ENCODE data around the gene SRD5A1. TPM values are rescaled to one million over a fixed set of nuclear protein-coding genes. Genes with fewer than 3 reads are reported as not detected.

SRD5A1 gene
- total RNA-seq, 1 experiment from 2014 or later, result 24.7 TPM

- ATAC-seq (no peak), DNase-seq (ENCODE audit: low read depth, low spot score) (no peak)
- CTCF ChIA-PET, result no interaction called here
- Histone ChIP-seq H3K9me2 (ENCODE audit: insufficient read depth) (no peaks in the 10 kb centered on the region), H3K79me2 (ENCODE audit: insufficient read depth, low read length) (peaks cover 43% of the 10 kb centered on the region), H3K9me3 (ENCODE audit: control insufficient read depth in 1 of 2, insufficient read depth in 1 of 2, low read depth in 1 of 2, low read length in 2 of 2) (no peaks in the 10 kb centered on the region), H3K27me3 (ENCODE audit: insufficient read depth, low read length) (no peaks in the 10 kb centered on the region), H3K27ac (ENCODE audit: low read depth, low read length) (no peak overlapping the region), H3K4me3 (replicated peaks in 1 of 2; ENCODE audit: low read depth in 1 of 2, low read length in 2 of 2) (no peak overlapping the region), H2AFZ (ENCODE audit: low read depth, low read length, poor library complexity, severe bottlenecking) (no peak overlapping the region), H4K20me1 (ENCODE audit: insufficient read depth) (peaks cover 8% of the 10 kb centered on the region; the same call in 1 of the 2 replicates), H3K4me1 (ENCODE audit: control insufficient read depth in 1 of 2, insufficient read depth in 2 of 2, low read length in 2 of 2) (no peaks in the 10 kb centered on the region), H3K9ac (ENCODE audit: low read length) (no peak overlapping the region), H3K36me3 (ENCODE audit: control insufficient read depth in 1 of 2, insufficient read depth in 2 of 2, low read length in 2 of 2) (peaks cover 78% of the 10 kb centered on the region in 2 experiments), H3K4me2 (ENCODE audit: low read length) (no peak overlapping the region)
- intact Hi-C loops (cut with micrococcal nuclease), result no loop called here
- POLR2A ChIA-PET, result no interaction called here
- TF ChIP-seq POLR2AphosphoS5 (IDR thresholded peaks at IDR 0.05; ENCODE audit: low read depth, low read length) (no peak), YY1 (IDR thresholded peaks at IDR 0.05; ENCODE audit: extremely low read depth, insufficient replicate concordance, low read depth, low read length) (no peak), EZH2phosphoT487 (IDR thresholded peaks at IDR 0.05; ENCODE audit: borderline replicate concordance) (no peak), CEBPB (IDR thresholded peaks at IDR 0.05; ENCODE audit: low read depth) (no peak)
- TF ChIP-seq, protein P1, sequence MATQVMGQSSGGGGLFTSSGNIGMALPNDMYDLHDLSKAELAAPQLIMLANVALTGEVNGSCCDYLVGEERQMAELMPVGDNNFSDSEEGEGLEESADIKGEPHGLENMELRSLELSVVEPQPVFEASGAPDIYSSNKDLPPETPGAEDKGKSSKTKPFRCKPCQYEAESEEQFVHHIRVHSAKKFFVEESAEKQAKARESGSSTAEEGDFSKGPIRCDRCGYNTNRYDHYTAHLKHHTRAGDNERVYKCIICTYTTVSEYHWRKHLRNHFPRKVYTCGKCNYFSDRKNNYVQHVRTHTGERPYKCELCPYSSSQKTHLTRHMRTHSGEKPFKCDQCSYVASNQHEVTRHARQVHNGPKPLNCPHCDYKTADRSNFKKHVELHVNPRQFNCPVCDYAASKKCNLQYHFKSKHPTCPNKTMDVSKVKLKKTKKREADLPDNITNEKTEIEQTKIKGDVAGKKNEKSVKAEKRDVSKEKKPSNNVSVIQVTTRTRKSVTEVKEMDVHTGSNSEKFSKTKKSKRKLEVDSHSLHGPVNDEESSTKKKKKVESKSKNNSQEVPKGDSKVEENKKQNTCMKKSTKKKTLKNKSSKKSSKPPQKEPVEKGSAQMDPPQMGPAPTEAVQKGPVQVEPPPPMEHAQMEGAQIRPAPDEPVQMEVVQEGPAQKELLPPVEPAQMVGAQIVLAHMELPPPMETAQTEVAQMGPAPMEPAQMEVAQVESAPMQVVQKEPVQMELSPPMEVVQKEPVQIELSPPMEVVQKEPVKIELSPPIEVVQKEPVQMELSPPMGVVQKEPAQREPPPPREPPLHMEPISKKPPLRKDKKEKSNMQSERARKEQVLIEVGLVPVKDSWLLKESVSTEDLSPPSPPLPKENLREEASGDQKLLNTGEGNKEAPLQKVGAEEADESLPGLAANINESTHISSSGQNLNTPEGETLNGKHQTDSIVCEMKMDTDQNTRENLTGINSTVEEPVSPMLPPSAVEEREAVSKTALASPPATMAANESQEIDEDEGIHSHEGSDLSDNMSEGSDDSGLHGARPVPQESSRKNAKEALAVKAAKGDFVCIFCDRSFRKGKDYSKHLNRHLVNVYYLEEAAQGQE (IDR thresholded peaks at IDR 0.05; ENCODE audit: low read depth), result no peak
- RAD21 ChIA-PET (ENCODE audit: low non-redundant PET in 1 of 2, low total read pairs in 2 of 2, uncharacterized antibody in 2 of 2, unreplicated experiment in 2 of 2), result no interaction called here
- no TSS peak for BruUV-seq (replicated peaks)
These were observed 29.6 kb upstream of the SRD5A1 start for GRCh38 chr5:6603643-6604042.

DNA sequence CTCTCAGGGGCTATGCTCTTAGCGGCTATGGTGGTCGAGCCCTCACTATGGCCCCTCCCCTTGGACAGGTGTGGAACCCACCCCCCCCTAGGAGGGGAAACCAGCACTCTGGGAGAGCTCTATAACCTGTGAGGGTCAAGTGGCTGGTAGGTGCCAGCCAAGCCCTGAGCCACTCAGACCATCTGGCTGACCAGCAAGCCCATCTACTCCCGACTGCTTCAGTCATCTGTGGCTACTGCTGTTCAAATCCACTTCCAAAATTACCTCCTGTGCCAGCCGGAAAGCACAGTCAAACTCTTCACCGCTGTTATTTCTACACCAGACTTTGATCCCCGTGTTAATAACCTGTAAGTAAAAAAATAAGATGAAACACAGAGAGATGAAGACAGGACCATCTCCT is 28.9 kb upstream of the SRD5A1 start:
- Histone ChIP-seq H3K9ac (ENCODE audit: low read length) (no peak overlapping the region), H2AFZ (ENCODE audit: low read depth, low read length, poor library complexity, severe bottlenecking) (no peak overlapping the region), H3K36me3 (ENCODE audit: control insufficient read depth in 1 of 2, insufficient read depth in 2 of 2, low read length in 2 of 2) (peaks cover 79% of the 10 kb centered on the region in 2 experiments), H3K9me3 (ENCODE audit: control insufficient read depth in 1 of 2, insufficient read depth in 1 of 2, low read depth in 1 of 2, low read length in 2 of 2) (no peaks in the 10 kb centered on the region), H3K9me2 (ENCODE audit: insufficient read depth) (no peaks in the 10 kb centered on the region), H4K20me1 (ENCODE audit: insufficient read depth) (peaks cover 8% of the 10 kb centered on the region; the same call in 1 of the 2 replicates), H3K4me1 (ENCODE audit: control insufficient read depth in 1 of 2, insufficient read depth in 2 of 2, low read length in 2 of 2) (no peaks in the 10 kb centered on the region), H3K79me2 (ENCODE audit: insufficient read depth, low read length) (peaks cover 50% of the 10 kb centered on the region), H3K27me3 (ENCODE audit: insufficient read depth, low read length) (no peaks in the 10 kb centered on the region), H3K4me3 (replicated peaks in 1 of 2; ENCODE audit: low read depth in 1 of 2, low read length in 2 of 2) (no peak overlapping the region), H3K27ac (ENCODE audit: low read depth, low read length) (no peak overlapping the region), H3K4me2 (ENCODE audit: low read length) (no peak overlapping the region)
- ATAC-seq (no peak), DNase-seq (ENCODE audit: low read depth, low spot score) (no peak)
- RAD21 ChIA-PET (ENCODE audit: low non-redundant PET in 1 of 2, low total read pairs in 2 of 2, uncharacterized antibody in 2 of 2, unreplicated experiment in 2 of 2), result no interaction called here
- intact Hi-C loops (cut with micrococcal nuclease), result no loop called here
- BruUV-seq (replicated peaks), result no TSS peak
- POLR2A ChIA-PET, result no interaction called here
- CTCF ChIA-PET, result no interaction called here
- TF ChIP-seq TCF7L2 (IDR thresholded peaks at IDR 0.05; ENCODE audit: borderline replicate concordance, extremely low read depth, insufficient read depth, insufficient read length) (no peak), EZH2 (IDR thresholded peaks at IDR 0.05) (no peak), YY1 (IDR thresholded peaks at IDR 0.05; ENCODE audit: extremely low read depth, insufficient replicate concordance, low read depth, low read length) (no peak), SRF (IDR thresholded peaks at IDR 0.05; ENCODE audit: low read depth) (no peak), RAD21 (IDR thresholded peaks at IDR 0.05; ENCODE audit: low read depth) (no peak), EGR1 (IDR thresholded peaks at IDR 0.05; ENCODE audit: low read depth) (no peak), POLR2A (IDR thresholded peaks at IDR 0.05; ENCODE audit: borderline replicate concordance, extremely low read depth, insufficient read depth, insufficient read length) (no peak), SP1 (IDR thresholded peaks at IDR 0.05; ENCODE audit: low read depth) (no peak), ATF3 (IDR thresholded peaks at IDR 0.05) (no peak), ELF1 (IDR thresholded peaks at IDR 0.05; ENCODE audit: borderline replicate concordance, low read depth) (no peak), CBX3 (IDR thresholded peaks at IDR 0.05; ENCODE audit: low read depth) (no peak), ZBTB33 (IDR thresholded peaks at IDR 0.05; ENCODE audit: extremely low read depth, insufficient replicate concordance, low read length) (no peak)

Data from HCT116 (cell line).